HG02678 (cell line): Measurements from ENCODE around the gene RRAS.

Experiments
- ATAC-seq: cut with Tn5 transposase; IDR thresholded peaks from one replicate; pipeline ENCODE4 v1.9.1; 2021; ENCODE audit warnings: mild to moderate bottlenecking, moderate library complexity; ENCODE audit not compliant: unreplicated experiment

The RRAS gene

DNA sequence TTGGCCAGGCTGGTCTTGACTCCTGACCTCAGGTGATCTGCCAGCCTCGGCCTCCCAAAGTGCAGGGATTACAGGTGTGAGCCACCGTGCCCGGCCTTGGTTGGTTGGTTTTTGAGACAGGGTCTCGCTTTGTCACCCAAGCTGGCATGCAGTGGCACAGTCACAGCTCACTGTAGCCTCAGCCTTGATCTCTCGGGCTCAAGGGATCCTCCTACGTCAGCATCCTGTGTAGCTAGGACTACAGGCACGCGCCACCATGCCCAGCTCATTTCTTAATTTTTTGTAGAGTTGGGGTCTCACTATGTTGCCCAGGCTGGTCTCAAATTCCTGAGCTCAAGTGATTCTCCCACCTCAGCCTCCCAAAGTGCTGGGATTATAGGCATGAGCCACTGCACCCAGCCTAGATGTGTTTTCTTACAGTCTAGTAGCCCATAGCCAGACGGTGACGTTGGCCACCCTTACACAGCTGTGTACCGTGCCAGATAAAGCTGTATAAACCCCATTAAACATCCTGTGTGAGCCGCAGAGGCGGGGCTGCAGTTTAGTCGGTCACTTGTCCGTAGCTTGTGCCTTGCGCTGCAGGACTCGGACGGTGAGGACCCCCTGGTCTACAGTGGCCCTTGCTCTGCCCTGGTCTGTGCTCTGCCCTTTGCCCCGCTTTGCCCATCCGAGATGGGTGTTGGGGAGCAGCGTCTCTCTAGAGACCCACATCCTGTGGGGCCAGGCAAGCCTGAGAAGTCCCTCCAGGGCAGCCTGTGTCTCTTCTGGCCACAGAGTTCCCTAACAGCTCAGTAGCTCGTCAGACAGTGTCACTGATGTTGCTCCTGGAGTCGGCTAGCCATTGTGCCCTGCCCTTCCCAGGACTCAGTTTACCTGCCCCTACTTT, 15.9 kb upstream of the RRAS start:
- ATAC-seq, result no peak

DNA sequence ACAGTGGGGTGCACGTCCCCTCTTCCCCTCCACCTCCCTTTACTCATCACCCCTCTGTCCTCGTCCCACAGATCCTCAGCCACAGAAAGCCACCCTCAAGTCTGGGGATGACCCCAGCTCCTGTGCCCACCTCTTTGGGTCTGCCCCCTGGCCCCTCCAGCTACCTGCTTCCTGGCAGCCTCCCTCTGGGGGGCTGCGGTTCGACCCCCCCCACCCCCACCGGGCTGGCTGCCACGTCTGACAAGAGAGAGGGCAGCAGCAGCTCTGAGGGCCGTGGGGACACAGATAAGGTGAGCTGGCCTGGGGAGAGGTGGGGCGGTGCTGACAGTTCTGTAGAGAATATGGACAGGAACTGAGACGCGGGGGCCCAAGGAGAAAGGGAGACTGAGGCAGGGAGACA, 14.6 kb upstream of the RRAS start:
- ATAC-seq, result no peak

DNA sequence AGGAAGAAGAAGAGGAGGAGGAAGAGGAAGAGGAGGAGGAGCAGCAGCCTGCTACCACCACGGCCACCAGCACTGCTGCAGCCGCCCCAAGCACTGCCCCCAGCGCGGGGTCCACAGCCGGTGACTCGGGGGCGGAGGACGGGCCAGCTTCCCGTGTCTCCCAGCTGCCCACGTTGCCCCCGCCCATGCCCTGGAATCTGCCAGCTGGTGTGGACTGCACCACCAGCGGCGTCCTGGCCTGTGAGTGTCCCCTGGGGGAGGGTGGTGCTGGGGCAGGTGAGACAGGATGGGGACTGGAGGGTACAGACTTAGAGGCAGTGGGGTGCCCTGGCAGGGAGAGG, 13.5 kb upstream of the RRAS start:
- no peak for ATAC-seq

GRCh38 chr19:49652551-49653465, 12.9 kb upstream of the RRAS start:
- ATAC-seq, result no peak

GRCh38 chr19:49651820-49652550, 12.0 kb upstream of the RRAS start:
- ATAC-seq, result no peak

DNA sequence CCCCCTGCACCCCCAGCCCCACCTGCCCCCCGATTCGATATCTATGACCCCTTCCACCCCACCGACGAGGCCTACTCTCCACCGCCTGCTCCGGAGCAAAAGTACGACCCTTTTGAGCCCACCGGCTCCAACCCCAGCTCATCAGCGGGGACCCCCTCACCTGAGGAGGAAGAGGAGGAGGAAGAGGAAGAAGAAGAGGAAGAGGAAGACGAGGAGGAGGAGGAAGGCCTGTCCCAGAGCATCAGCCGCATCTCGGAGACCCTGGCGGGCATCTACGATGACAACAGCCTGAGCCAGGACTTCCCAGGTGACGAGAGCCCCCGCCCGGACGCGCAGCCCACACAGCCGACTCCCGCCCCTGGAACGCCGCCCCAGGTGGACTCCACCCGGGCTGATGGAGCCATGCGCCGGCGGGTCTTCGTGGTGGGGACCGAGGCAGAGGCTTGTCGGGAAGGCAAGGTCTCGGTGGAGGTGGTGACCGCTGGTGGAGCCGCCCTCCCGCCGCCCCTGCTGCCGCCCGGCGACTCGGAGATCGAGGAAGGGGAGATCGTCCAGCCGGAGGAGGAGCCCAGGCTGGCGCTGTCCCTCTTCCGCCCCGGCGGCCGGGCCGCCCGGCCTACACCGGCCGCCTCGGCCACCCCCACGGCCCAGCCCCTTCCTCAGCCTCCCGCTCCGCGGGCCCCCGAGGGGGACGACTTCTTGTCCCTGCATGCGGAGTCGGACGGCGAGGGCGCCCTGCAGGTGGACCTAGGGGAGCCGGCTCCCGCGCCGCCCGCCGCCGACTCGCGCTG, 11.3 kb upstream of the RRAS start:
- ATAC-seq, result no peak

DNA sequence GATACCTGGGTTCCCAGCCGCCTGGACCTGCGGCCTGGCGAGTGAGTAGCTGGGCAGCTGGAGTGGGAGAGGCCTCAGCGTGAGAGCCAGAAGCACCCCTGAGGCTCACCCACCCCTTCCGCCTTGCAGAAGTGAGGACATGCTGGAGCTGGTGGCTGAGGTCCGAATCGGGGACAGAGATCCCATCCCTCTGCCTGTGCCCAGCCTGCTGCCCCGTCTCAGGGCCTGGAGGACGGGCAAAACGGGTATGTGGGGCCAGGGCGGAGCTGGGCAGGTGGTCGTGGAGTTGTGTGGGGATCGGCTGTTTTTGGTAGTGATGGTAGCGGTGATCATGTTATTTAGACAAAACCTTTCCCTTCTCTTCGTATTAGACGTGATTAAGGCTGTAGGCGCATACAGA, 6.6 kb upstream of the RRAS start:
- no peak for ATAC-seq

GRCh38 chr19:49645995-49646394, 6.1 kb upstream of the RRAS start:
- no peak for ATAC-seq

- ATAC-seq, result no peak
Measured at GRCh38 chr19:49645592-49645991, 5.6 kb upstream of the RRAS start.

GRCh38 chr19:49643466-49643865, 3.5 kb upstream of the RRAS start:
- no peak for ATAC-seq

DNA sequence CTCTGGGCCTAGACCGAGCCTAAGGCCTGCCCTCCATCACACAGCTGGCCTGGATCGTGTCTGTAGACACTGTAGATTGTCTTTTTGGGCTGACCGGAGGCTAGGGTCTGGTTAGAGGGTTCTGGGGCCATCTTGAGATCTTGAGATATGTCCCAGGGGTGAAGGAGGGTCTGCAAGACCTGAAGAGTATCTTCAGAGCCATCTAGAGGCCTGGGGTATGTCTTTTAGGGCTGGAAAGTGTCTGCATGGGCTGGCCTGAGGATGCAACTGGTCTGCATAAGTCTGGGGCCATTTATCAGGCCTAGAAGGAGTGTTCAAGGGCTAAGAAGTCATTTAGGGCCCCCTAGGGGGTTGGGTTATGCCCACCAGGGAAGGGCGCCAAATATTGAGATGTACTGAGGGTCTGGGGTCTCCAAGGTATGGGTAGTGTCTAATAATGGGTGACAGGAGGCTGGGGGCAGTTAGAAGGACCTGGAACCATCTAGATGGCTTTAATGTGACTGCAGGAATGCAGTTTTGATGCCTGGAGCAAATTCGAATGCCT, 2.6 kb upstream of the RRAS start:
- no peak for ATAC-seq

- ATAC-seq, result peak; percentile 60
Measured at GRCh38 chr19:49641688-49642491, 1.9 kb upstream of the RRAS start, which contains the start of gene SCAF1. Gene SCAF1, plus strand, starts transcription at chr19:49642209. Its CDS starts 2,818 bp downstream, at chr19:49645027.

DNA sequence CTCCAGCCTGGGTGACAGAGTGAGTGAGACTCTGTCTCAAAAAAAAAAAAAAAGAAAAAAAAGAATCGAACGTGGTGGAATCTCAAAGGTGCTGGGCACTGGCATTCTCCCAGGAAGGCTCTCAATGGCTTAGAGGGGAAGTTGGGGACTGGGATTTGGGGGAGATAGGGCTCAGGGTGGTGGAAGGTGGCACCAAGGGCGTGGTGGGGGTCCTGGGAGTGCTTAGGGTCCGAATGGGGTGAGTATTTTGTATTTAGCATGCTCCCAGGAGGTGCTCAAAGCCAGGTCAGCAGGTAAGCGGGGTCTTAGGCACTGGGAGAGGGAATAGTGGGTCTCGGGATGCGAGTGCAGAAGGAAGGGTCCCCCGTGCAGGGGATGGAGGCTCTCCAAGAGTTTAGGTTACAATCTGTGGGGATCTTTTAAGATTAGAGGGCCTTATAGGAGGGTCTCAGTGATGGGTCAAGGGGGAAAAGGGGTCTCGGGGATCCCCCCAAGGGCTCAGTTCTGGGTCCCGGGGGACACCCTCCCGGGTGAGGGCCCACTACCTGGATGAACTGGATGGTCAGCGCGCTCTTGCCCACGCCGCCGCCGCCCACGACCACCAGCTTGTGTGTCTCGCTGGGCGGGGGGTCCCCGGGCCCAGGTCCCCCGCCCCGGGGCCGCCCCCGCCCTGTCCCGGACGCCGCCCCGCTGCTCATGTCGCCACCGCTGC, 386 bp downstream of the RRAS start:
- no peak for ATAC-seq

DNA sequence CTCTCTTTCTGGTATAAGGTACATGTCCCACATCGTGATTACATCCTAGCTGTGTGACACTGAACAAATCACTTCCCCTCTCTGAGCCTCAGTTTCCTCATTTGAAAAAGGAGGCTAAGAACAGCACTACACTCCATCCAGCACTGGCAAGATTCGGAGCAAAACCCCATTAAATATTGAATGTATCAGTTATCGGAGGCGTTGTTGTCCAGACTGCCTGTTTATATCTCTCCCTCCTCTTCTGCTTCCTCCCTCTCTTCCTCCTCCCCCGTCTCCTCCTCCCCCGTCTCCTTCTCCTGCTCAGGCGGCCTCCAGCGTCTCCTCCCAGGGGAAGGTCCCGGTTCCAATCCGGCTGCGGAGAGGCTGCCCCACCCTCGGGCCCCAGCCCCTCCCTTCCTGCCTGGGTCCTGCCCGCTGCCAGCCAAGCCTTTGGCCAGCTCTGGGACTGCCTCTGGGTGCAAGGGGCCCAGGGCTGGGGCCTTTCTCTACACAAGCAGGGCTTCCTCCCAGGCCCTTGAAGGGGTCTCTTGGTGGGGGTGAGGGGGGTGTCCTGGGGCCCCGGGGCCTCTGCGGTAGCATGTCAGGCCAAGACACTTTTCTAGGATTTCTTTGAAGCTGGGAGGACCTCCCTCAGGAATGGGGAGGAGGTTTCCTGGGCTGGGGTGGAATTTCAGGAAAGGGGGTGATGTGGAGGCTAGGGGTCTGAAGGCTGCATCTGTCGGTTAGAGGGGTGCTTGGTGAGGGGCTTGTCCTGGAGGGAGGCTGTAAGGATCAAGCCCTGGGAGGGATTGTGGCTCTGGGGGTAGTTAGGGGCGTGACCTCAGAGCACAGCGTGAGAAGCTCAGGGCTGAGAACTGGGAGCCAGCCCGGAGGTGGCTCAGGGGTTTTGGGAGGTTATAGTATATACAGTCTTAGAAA, 1.9 kb downstream of the RRAS start:
- no peak for ATAC-seq

- ATAC-seq, result no peak
Measured at GRCh38 chr19:49636233-49636932, 3.6 kb downstream of the RRAS start.

- ATAC-seq, result no peak
Measured at GRCh38 chr19:49635530-49636232, 4.3 kb downstream of the RRAS start.
